HFF-Myc (cell line): ENCODE results near the gene PHF5A.
A peak's percentile ranks its signal among the peaks of the same experiment; 100 is the strongest.

Experiments
- DNase-seq: peaks from one replicate; pipeline ENCODE4 v3.0.0-alpha.2; 2011; ENCODE audit warnings: low read depth; ENCODE audit errors: extremely low read depth
- H3K4me3 ChIP-seq: replicated peaks from 2 replicates; pipeline ENCODE4 v1.5.1; 2011; ENCODE audit warnings: low read depth, mild to moderate bottlenecking, control low read depth, low read length
- TF ChIP-seq, protein P1 (sequence below): IDR thresholded peaks from 2 replicates; pipeline ENCODE4 v1.5.1; 2012; ENCODE audit warnings: mild to moderate bottlenecking, low read depth, low read length, control low read depth; ENCODE audit errors: missing control alignments

PHF5A gene

DNA sequence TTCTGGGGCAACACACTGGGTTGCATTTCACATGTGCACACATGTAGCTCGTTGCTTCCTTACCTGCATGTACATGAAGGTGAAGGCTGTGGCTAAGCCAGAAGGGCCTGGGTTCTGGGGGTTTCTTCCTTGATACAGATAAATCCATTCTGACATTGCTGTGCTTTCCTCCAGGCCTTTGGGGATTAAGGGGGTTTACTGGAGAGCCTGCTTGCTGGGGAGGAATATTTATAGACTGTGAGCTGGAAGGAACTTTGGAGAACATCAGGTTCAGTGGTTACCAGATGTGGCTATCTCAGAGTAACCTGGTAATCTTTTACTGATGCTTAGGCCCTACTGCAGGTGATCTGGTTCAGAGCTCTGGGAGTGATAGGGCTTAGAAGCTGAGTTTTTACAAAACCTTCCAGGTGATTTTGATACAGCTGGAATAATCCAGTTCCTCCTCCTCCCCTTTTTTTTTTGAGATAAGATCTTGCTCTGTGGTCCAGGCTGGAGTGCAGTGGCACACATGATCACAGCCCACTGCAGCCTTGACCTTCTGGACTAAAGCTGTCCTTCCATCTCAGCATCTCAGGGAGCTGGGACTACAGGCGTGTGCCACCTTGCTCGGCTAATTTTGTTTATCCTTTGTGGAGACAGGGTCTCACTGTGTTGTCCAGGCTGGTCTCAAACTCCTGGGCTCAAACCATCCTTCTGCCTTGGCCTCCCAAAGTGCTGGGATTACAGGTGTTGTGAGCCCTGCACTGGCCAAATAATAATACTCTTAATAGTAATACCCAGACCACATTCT lies 20.3 kb upstream of the PHF5A start:
- DNase-seq: no peak
- TF ChIP-seq, protein P1, sequence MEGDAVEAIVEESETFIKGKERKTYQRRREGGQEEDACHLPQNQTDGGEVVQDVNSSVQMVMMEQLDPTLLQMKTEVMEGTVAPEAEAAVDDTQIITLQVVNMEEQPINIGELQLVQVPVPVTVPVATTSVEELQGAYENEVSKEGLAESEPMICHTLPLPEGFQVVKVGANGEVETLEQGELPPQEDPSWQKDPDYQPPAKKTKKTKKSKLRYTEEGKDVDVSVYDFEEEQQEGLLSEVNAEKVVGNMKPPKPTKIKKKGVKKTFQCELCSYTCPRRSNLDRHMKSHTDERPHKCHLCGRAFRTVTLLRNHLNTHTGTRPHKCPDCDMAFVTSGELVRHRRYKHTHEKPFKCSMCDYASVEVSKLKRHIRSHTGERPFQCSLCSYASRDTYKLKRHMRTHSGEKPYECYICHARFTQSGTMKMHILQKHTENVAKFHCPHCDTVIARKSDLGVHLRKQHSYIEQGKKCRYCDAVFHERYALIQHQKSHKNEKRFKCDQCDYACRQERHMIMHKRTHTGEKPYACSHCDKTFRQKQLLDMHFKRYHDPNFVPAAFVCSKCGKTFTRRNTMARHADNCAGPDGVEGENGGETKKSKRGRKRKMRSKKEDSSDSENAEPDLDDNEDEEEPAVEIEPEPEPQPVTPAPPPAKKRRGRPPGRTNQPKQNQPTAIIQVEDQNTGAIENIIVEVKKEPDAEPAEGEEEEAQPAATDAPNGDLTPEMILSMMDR: no peak
- no peak overlapping the region for H3K4me3 ChIP-seq

DNA sequence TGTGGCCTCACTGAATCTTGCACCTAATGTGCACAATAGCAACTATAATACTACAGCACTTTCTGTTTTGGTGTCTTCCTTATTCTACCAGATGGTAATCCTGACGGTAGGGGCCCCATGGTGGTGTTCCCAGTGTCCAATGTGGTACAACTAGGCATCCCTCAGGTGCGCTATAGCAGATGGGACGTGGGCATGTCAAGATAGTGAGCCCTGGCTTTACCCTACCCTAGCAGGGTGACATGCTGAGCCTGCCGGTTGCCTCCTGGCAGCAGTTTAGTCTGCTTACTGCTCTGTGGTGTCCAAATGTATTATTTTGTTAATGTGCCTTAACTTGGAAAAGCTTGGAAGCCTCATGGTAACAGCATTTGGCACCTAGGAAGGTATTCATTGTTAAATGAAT lies 19.6 kb upstream of the PHF5A start:
- H3K4me3 ChIP-seq: no peak overlapping the region
- DNase-seq: no peak

DNA sequence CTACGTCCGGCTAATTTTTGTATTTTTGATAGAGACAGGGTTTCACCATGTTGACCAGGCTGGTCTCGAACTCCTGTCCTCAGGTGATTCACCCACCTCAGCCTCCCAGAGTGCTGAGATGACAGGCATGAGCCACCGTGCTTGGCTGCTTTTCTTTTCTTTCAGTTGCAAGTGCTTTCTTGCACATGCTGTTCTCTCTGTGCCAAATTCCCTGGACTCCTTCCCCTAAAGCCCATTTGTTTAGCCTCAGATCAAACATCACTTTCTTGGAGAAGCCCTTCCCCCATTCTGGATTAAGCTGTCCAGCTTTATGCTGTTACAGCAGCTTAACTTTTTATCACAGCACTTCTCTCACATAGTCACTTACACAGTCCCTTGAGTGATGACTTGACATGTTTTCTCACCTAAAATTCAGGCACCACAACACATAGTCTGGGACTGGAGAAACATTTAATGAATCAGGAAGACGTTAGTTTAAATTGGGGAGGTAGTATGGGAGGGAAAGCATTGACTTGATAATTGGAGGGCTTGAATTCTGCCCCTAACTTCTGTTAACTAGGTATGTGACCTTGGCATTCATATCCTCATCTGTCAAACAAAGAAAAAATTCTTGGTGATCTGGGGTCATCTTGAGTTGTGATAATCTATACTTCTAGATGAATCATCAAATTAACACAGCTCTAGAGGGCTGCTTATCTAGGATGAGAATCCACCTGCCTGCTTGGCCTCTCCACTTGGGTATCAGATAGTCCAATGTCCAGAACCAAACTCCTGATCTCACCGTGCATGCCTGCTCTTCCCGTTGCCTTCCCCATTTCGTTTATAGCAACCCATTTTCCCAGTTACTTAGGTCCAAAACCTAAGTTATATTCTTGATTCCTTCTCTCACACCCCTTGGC lies 18.8 kb upstream of the PHF5A start:
- no peak for DNase-seq

More for the DNA sequence above, 19.6 kb upstream of the PHF5A start:
- TF ChIP-seq, protein P1: no peak

DNA sequence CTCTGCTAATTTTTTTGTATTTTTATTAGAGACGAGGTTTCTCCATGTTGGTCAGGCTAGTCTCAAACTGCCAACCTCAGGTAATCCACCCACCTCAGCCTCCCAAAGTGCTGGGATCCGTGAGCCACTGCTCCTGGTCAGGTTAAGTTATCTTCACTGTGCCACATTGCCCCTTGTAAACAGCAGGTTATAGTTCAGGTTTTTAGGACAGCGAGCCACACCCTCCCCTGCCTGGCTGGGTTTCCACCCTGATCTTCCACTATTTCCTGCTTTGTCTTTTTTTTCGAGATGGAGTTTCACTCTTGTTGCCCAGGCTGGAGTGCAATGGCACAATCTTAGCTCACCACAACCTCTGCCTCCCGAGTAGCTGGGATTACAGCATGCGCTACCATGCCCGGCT lies 16.5 kb upstream of the PHF5A start:
- no peak for DNase-seq
- TF ChIP-seq, protein P1: no peak
- H3K4me3 ChIP-seq: no peak overlapping the region

More for the DNA sequence above, 18.8 kb upstream of the PHF5A start:
- TF ChIP-seq, protein P1: no peak
- H3K4me3 ChIP-seq: no peak overlapping the region

DNA sequence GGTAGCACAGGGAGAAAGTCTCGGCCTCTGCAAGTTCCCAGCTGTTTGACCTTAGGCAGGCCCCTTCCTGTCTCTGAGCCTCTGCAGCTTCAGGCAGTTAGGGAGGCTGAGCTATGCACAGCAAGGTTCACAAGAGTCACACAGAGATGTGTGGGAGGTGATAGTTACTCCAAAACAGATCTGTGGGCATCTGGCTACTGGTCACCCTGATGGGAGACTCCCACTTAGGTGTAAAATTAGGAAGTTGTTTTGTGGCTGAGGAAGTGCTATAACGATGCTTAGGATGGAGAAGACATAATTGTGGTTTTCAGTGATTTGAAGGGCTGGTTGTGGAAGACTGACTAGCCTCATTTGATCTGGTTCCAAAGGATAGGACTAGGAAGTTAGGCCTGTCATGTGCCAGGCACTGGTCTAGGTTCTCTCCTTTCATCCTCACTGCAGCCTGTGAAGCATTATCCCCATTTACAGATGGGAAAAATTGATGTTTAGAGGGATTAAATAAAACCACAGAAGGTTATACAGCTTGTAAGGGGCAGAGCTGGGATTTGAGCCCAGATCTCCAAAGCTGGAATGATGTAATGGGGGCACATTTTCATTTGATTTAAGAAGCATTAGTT lies 13.9 kb upstream of the PHF5A start:
- TF ChIP-seq, protein P1: no peak
- DNase-seq: peak; percentile 38
- no peak overlapping the region for H3K4me3 ChIP-seq

DNA sequence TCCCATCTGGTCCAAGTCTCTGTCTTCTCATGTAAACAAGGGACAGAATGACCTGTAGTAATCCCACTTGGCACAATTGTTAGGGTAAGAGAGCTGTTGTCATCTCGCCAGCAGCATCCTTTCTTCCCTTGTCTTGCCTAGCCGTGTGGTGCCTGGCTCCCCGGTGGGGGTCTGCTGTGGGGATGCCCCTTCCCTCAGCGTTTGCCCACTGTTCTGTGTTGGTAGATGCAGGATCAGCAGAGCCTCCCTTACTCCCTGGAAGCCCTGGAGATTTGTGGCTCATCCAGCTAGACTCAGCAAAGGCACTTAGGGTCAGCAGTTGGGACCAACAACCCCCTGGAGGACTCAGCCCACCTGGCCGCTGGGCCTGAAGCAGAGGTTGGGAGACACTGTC lies 13.4 kb upstream of the PHF5A start:
- no peak for DNase-seq
- TF ChIP-seq, protein P1: no peak
- H3K4me3 ChIP-seq: no peak overlapping the region
